ENCODE measurements around the gene NAT8L. TPM values are rescaled to one million over a fixed set of nuclear protein-coding genes. Genes with fewer than 3 reads are reported as not detected.

Gene NAT8L
- polyA plus RNA-seq, 1 donor (not counting 4 experiments of a cell fraction or from before 2014, with no cell fraction given) = 0.01 TPM

GRCh38 chr4:2049381-2049780 lies 9.7 kb upstream of the NAT8L start:
- no peaks in the 10 kb centered on the region for H3K4me1 ChIP-seq (ENCODE audit: control insufficient read depth, extremely low read depth, insufficient read depth, low read length)
- FAIRE-seq (no peak), DNase-seq (ENCODE audit: low read depth, low spot score) (no peak)
- TF ChIP-seq CTCF (optimal IDR thresholded peaks at IDR 0.05 in 1 of 3, IDR thresholded peaks at IDR 0.05 in 1 of 3, conservative IDR thresholded peaks at IDR 0.05 in 1 of 3; ENCODE audit: extremely low read depth in 1 of 3, insufficient read depth in 2 of 3, low read length in 3 of 3) (no peak), EZH2 (IDR thresholded peaks at IDR 0.05; ENCODE audit: low read length) (no peak)
- H3K9ac ChIP-seq (ENCODE audit: control insufficient read depth, extremely low read depth, insufficient read depth, low read length) = no peak overlapping the region
- no peak overlapping the region for H3K4me2 ChIP-seq (ENCODE audit: control insufficient read depth, extremely low read depth, insufficient read depth, low read depth, low read length)
- dilution Hi-C loops (cut with MboI; ENCODE audit: extremely low pct_ligation_motif_present, low sequenced_read_pairs) = no loop called here
- H4K20me1 ChIP-seq (ENCODE audit: control insufficient read depth, extremely low read depth, insufficient read depth, low read length) = no peaks in the 10 kb centered on the region
- H3K27me3 ChIP-seq (ENCODE audit: control insufficient read depth, extremely low read depth, insufficient read depth, low read length) = peaks cover 38% of the 10 kb centered on the region
- no peak overlapping the region for H3K4me3 ChIP-seq (ENCODE audit: control insufficient read depth in 2 of 3, extremely low read depth in 1 of 3, insufficient read depth in 2 of 3, low read depth in 1 of 3, low read length in 3 of 3)
- no peaks in the 10 kb centered on the region for H3K9me3 ChIP-seq (ENCODE audit: control insufficient read depth, low read depth, low read length)
- H3K27ac ChIP-seq (ENCODE audit: control insufficient read depth, insufficient read depth, low read length) = no peak overlapping the region
- no peak overlapping the region for H2AFZ ChIP-seq (ENCODE audit: control insufficient read depth, low read length)
- H3K36me3 ChIP-seq (ENCODE audit: control insufficient read depth in 2 of 2, extremely low read depth in 1 of 2, insufficient read depth in 2 of 2, low read length in 2 of 2) = no peaks in the 10 kb centered on the region
- no peaks in the 10 kb centered on the region for H3K79me2 ChIP-seq (ENCODE audit: control insufficient read depth, insufficient read depth, low read length)
- H3K9me1 ChIP-seq (ENCODE audit: control insufficient read depth, extremely low read depth, insufficient read depth, low read length) = no peaks in the 10 kb centered on the region

- Histone ChIP-seq H3K36me3 (ENCODE audit: control insufficient read depth in 2 of 2, extremely low read depth in 1 of 2, insufficient read depth in 2 of 2, low read length in 2 of 2) (no peaks in the 10 kb centered on the region), H3K27me3 (ENCODE audit: control insufficient read depth, extremely low read depth, insufficient read depth, low read length) (peaks cover 38% of the 10 kb centered on the region), H3K79me2 (ENCODE audit: control insufficient read depth, insufficient read depth, low read length) (no peaks in the 10 kb centered on the region), H3K9me3 (ENCODE audit: control insufficient read depth, low read depth, low read length) (no peaks in the 10 kb centered on the region), H3K9me1 (ENCODE audit: control insufficient read depth, extremely low read depth, insufficient read depth, low read length) (no peaks in the 10 kb centered on the region), H3K4me3 (ENCODE audit: control insufficient read depth in 2 of 3, extremely low read depth in 1 of 3, insufficient read depth in 2 of 3, low read depth in 1 of 3, low read length in 3 of 3) (no peak overlapping the region), H3K27ac (ENCODE audit: control insufficient read depth, insufficient read depth, low read length) (no peak overlapping the region), H3K4me2 (ENCODE audit: control insufficient read depth, extremely low read depth, insufficient read depth, low read depth, low read length) (no peak overlapping the region), H2AFZ (ENCODE audit: control insufficient read depth, low read length) (no peak overlapping the region), H3K4me1 (ENCODE audit: control insufficient read depth, extremely low read depth, insufficient read depth, low read length) (no peaks in the 10 kb centered on the region), H3K9ac (ENCODE audit: control insufficient read depth, extremely low read depth, insufficient read depth, low read length) (no peak overlapping the region), H4K20me1 (ENCODE audit: control insufficient read depth, extremely low read depth, insufficient read depth, low read length) (no peaks in the 10 kb centered on the region)
- dilution Hi-C loops (cut with MboI; ENCODE audit: extremely low pct_ligation_motif_present, low sequenced_read_pairs) = no loop called here
- no peak for TF ChIP-seq CTCF (optimal IDR thresholded peaks at IDR 0.05 in 1 of 3, IDR thresholded peaks at IDR 0.05 in 1 of 3, conservative IDR thresholded peaks at IDR 0.05 in 1 of 3; ENCODE audit: extremely low read depth in 1 of 3, insufficient read depth in 2 of 3, low read length in 3 of 3)
- TF ChIP-seq EZH2 (IDR thresholded peaks at IDR 0.05; ENCODE audit: low read length) = no peak
- no peak for DNase-seq (ENCODE audit: low read depth, low spot score)
- no peak for FAIRE-seq
These were observed 9.3 kb upstream of the NAT8L start for GRCh38 chr4:2049811-2050210.

All from keratinocyte (primary cell).